GM12864 (cell line): ENCODE results near the gene PPIF.

Source experiments
- DNase-seq: peaks from one replicate; pipeline ENCODE4 v3.0.0-alpha.2; 2011; ENCODE audit warnings: low read depth
- H3K4me3 ChIP-seq: 2 replicates; pipeline ENCODE4 v1.5.1; 2011; ENCODE audit warnings: mild to moderate bottlenecking, low read depth, low read length, control low read depth
- TF ChIP-seq, protein P1 (sequence below): IDR thresholded peaks from 2 replicates; pipeline ENCODE4 v1.5.1; 2011; ENCODE audit warnings: low read depth, mild to moderate bottlenecking, moderate library complexity, low read length, control low read depth, inconsistent platforms; ENCODE audit errors: missing control alignments

PPIF gene

DNA sequence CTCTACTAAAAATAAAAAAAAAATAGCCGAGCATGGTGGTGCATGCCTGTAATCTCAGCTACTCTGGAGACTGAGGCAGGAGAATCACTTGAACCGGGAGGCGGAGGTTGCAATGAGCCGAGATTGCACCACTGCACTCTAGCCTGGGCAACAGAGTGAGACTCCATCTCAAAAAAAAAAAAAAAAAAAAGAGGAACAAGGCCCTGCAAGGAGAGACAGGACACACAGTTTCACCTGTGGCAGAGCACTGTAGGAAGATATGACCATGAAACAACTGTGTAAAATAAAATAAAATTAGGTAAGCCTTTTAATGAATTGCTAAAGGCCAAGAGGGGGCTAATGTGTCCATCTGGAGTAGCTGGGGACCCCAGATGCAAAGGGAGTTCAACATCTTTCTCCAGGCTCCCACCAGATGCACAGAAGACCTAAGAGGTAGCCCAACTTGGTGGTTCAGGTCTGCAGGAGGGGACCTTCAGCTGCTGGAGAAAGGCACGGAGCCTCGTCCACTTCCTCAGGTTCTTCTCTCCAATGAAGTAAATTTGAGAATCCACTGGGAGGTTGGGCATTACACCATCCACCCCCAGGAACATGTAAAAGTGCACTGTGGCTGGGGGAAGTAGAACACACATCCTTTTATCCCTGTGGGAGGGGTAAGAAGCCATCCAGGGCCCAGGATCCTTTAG is 12.7 kb downstream of the PPIF start:
- DNase-seq, result no peak
- TF ChIP-seq, protein P1, sequence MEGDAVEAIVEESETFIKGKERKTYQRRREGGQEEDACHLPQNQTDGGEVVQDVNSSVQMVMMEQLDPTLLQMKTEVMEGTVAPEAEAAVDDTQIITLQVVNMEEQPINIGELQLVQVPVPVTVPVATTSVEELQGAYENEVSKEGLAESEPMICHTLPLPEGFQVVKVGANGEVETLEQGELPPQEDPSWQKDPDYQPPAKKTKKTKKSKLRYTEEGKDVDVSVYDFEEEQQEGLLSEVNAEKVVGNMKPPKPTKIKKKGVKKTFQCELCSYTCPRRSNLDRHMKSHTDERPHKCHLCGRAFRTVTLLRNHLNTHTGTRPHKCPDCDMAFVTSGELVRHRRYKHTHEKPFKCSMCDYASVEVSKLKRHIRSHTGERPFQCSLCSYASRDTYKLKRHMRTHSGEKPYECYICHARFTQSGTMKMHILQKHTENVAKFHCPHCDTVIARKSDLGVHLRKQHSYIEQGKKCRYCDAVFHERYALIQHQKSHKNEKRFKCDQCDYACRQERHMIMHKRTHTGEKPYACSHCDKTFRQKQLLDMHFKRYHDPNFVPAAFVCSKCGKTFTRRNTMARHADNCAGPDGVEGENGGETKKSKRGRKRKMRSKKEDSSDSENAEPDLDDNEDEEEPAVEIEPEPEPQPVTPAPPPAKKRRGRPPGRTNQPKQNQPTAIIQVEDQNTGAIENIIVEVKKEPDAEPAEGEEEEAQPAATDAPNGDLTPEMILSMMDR, result no peak

DNA sequence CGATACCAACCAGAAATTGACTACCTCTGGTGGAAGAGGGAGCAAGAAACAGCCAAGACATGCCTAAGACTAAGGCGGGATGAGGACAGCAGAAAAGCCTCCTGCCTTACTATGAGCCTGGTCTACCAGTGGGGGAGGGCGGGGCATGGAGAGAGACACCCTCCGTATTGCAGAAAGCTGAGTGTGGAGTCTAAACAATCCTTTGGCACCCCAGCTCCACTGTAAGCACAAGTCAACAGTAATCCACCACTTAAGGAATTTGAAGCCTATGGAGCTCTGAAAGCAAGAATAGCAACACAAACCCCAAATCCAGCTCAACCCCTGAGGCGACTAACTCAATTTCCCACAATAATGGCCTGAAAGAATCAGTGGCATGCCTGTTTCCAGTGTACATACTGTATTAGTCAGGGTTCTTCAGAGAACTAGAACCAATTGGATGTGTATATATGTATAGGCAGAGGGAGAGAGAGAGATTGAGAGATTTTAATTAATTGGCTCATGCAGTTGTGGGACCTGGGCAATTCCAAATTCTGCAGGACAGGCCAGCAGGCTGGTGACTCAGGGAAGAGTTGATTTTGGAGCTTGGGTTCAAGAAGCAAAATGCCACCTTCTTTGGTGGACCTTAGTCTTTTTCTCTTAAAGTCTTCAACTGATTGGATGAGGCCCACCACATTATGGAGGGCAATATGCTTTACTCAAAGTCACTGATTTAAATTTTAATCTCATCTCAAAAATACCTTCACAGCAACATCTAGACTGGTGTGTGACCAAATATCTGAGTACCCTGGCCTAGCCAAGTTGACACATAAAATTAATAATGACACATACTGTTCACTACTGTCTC is 13.5 kb downstream of the PPIF start:
- no peak overlapping the region for H3K4me3 ChIP-seq
- TF ChIP-seq, protein P1, result no peak
- no peak for DNase-seq

More for the DNA sequence above, 12.7 kb downstream of the PPIF start:
- H3K4me3 ChIP-seq, result no peak overlapping the region

DNA sequence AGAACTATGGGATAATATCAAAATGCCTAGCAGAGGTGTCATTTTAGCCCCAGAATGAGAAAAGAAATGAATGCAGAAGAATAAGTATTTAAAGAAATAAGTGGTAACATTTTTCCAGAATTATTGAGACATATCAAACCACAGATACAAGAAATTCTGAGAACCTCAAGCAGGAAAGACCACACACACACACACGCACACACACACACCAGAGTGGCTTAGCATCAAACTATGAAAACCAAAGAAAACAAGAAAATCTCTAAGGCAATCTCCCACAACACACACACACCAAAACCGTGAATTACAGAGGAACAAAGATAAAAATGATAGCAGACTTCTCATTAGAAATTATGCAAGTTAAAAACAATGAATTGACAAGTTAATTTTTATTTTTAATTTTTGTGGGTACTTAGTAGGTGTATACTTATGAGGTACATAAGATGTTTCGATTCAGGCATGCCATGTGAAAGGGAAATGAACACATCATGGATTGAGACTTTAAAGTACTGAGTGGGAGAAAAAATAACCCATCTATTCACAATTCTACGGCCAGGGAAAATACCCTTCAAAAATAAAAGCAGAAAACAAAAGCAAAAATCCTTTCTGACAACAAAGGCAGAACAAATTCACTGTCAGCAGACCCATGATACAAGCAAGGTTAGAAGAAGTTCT is 14.6 kb downstream of the PPIF start:
- DNase-seq, result no peak
- H3K4me3 ChIP-seq, result no peak overlapping the region
- TF ChIP-seq, protein P1, result no peak

DNA sequence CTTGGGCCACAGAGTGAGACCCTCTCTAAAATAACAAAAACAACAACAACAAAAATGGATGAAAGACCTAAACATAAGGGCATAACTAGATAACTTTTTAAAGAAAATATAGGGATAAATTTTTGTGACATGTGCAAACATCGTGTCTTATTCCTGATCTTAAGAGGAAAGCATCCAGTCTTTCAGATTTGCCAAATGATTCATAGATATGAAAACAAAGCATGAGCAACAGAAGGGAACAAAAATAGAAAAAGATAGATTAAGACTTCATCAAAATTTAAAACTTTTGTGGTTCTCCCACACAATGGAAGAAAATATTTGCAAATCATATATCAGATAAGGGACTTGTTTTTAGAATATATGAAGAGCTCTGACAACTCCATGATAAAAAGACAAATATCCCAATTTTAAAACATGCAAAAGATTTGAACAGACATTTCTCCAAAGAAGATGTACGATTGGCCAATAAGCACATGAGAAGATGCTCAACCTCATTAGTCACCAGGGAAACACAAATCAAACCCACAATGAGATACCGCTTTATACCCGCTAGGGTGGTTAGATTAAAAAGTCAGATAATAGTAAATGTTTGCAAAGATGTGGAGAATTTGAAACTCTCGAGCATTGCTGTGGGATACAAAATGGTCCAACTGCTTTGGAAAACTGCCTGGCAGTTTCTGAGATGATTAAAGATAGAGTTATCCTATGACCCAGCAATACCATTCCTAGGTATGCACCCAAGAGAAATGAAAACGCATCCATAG is 20.3 kb downstream of the PPIF start:
- TF ChIP-seq, protein P1, result no peak
- no peak for DNase-seq

DNA sequence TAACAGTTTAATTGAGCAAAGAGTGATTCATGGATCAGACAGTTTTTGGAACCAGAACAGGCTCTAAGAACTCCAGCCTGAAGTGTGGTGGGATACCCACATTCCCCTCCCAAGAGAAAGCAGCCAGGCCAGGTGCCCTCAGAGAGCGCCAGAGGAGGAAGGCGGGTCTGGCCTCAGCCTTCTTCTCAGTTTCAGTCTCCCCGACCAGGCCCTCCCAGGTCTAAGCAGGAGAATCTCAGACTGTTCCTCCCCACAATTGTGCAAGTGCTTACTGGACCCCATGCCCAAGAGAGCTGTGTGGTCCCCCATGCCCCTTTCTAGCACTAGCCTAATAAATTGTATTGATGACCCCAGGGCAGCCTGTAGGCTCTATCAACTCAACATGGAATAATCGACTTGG is 25.6 kb downstream of the PPIF start:
- H3K4me3 ChIP-seq, result no peak overlapping the region
- DNase-seq, result no peak
- TF ChIP-seq, protein P1, result no peak

More for the DNA sequence above, 20.3 kb downstream of the PPIF start:
- no peak overlapping the region for H3K4me3 ChIP-seq
